ENCODE data around the gene MED16.

DNA sequence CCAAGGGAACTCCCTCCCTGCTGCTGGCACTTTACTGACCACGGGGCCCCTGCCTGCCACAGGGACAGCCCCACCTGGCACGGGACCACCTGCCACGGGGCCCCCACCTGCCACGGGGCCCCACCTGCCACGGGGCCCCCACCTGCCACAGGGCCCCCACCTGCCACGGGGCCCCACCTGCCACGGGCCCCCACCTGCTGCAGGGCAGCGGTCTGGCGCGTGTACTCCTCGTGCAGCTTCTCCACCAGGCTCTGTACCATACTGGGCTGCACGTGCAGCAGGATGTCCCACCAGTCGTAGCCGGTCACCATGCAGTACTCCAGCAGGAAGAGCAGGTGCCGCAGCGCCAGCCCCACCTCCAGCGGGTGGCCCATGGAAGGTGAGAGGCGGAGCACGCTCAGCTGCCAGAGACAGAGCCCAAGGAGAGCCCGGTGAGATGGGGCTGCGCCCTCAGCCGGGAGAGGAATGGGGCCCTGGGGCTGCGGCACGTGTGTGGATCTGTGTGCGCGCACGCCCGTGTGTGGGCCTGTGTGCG, 16.1 kb downstream of the MED16 start:
- TF ChIP-seq, protein P1, sequence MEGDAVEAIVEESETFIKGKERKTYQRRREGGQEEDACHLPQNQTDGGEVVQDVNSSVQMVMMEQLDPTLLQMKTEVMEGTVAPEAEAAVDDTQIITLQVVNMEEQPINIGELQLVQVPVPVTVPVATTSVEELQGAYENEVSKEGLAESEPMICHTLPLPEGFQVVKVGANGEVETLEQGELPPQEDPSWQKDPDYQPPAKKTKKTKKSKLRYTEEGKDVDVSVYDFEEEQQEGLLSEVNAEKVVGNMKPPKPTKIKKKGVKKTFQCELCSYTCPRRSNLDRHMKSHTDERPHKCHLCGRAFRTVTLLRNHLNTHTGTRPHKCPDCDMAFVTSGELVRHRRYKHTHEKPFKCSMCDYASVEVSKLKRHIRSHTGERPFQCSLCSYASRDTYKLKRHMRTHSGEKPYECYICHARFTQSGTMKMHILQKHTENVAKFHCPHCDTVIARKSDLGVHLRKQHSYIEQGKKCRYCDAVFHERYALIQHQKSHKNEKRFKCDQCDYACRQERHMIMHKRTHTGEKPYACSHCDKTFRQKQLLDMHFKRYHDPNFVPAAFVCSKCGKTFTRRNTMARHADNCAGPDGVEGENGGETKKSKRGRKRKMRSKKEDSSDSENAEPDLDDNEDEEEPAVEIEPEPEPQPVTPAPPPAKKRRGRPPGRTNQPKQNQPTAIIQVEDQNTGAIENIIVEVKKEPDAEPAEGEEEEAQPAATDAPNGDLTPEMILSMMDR (IDR thresholded peaks at IDR 0.05): no peak
- TF ChIP-seq POLR2A (IDR thresholded peaks at IDR 0.05): no peak

All from right lobe of liver (tissue), 4 donors.